Stomach smooth muscle (tissue), 2 donors: Measurements from ENCODE around the gene BTBD16.

Experiments used
- H3K27ac ChIP-seq: one replicate; pipeline ENCODE4 v1.7.0; 2013; ENCODE audit warnings: mild to moderate bottlenecking, low read length, inconsistent platforms
- H3K27me3 ChIP-seq, 2 donors: one replicate each; pipeline ENCODE4 v1.7.0; 2013; ENCODE audit warnings: low read length in 2 of 2; ENCODE audit not compliant: insufficient read depth in 2 of 2, control insufficient read depth in 1 of 2
- H3K36me3 ChIP-seq, 2 donors: one replicate each; pipeline ENCODE4 v1.7.0; 2013; ENCODE audit warnings: low read length in 2 of 2; ENCODE audit not compliant: control insufficient read depth in 2 of 2, insufficient read depth in 2 of 2
- H3K4me1 ChIP-seq: one replicate; pipeline ENCODE4 v1.7.0; 2013; ENCODE audit warnings: low read length; ENCODE audit not compliant: control insufficient read depth, insufficient read depth
- H3K4me3 ChIP-seq, 2 donors: one replicate each; pipeline ENCODE4 v1.7.0; 2013; ENCODE audit warnings: low read length in 2 of 2
- H3K9ac ChIP-seq, 2 donors: one replicate each; pipeline ENCODE4 v1.7.0; 2013; ENCODE audit warnings: low read length in 2 of 2, mild to moderate bottlenecking in 1 of 2
- H3K9me3 ChIP-seq, 2 donors: one replicate each; pipeline ENCODE4 v1.7.0; 2013; ENCODE audit warnings: low read length in 2 of 2; ENCODE audit not compliant: control insufficient read depth in 2 of 2
- donor health status: healthy.
- donor health status: Pancreatic carcinoma.

The BTBD16 gene

DNA sequence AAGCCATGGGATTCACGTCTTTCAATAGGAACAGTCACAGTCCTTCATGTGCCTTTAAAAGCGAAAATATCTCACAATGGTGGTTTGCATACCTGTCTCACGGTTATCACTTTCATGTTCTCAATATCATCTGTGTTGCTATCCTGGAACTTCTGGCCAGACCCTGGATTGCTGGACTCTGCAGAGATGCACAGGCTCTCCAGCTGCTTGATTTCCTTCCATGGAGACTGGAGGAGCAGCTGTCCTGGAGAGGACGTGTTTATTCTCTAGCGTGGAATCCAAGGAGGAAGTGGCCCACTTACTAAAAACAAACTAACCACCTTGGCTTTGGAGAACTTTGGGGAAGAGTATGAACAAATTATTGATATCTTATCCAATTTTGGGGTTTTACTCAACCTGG lies 16.5 kb downstream of the BTBD16 start:
- H3K9ac ChIP-seq = no peak overlapping the region
- no peak overlapping the region for H3K4me3 ChIP-seq
- H3K4me1 ChIP-seq = peaks cover 11% of the 10 kb centered on the region
- H3K9me3 ChIP-seq = no peaks in the 10 kb centered on the region
- H3K36me3 ChIP-seq = no peaks in the 10 kb centered on the region
- H3K27ac ChIP-seq = no peak overlapping the region
- H3K27me3 ChIP-seq = no peaks in the 10 kb centered on the region

DNA sequence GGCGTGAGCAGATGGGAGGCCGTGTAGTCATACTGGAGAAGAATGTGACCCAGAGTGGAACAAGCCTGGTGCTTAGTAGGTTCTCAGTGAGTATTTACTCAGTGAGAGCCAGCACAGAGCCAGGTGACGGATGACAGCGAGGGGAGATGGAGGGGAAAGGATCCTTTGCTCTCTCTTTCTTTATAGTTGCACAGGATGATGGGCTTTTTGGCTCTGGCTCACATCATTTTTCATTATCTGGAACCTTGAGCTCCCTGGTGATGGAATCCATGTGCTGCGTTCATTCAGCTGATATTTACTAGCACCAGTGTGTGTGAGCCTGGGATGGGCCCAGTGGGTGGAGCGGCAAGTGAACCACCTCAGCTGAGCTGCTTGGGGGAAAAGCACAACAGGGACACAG lies 17.2 kb downstream of the BTBD16 start:
- H3K9me3 ChIP-seq = no peaks in the 10 kb centered on the region
- no peaks in the 10 kb centered on the region for H3K36me3 ChIP-seq
- no peak overlapping the region for H3K9ac ChIP-seq
- peaks cover 11% of the 10 kb centered on the region for H3K4me1 ChIP-seq
- H3K4me3 ChIP-seq = no peak overlapping the region
- no peaks in the 10 kb centered on the region for H3K27me3 ChIP-seq
- no peak overlapping the region for H3K27ac ChIP-seq

DNA sequence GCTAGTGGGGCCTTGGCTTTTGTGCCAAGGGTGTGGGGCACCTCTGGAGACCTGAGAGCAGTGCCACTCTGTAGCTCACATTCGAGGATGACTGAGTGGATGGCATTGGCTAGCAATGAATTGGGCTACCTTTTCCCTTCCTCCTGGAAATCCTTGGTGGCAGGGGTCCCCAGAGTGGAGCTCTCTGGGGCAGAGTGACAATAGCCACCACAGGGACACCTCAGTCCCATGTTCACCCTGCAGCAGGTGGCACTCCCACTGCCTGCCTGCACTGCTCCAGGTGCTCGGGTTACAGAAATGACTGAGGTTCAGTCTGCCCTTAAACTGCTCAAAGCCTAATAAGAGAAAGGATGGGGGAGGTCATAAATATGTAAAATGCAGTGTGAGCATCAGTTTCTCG lies 17.8 kb downstream of the BTBD16 start:
- H3K9me3 ChIP-seq = no peaks in the 10 kb centered on the region
- H3K36me3 ChIP-seq = no peaks in the 10 kb centered on the region
- H3K4me1 ChIP-seq = peaks cover 11% of the 10 kb centered on the region
- H3K9ac ChIP-seq = no peak overlapping the region
- H3K27ac ChIP-seq = no peak overlapping the region
- H3K4me3 ChIP-seq = no peak overlapping the region
- no peaks in the 10 kb centered on the region for H3K27me3 ChIP-seq

DNA sequence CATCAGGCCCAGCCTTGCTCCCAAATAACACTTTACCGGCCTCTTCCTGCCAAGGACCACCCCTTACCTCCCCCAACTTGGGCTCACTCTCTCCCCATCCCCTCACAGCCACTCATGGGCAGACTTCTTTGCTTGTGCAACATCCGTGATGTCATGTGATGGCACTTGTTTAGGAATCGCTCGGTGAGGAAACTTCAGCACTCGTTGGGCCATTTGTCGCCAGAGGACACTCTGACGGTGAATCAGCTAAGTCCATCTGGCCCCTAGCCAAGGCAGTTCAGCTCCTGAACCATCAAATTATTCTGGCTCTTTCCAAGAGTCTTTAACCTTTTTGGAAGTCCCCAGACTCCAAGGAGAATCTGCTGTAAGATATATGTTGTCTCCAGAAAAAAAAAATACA lies 19.2 kb downstream of the BTBD16 start:
- Histone ChIP-seq H3K27me3 (no peaks in the 10 kb centered on the region), H3K4me3 (no peak overlapping the region), H3K27ac (no peak overlapping the region), H3K9ac (no peak overlapping the region), H3K9me3 (no peaks in the 10 kb centered on the region), H3K36me3 (no peaks in the 10 kb centered on the region), H3K4me1 (peaks cover 11% of the 10 kb centered on the region)

DNA sequence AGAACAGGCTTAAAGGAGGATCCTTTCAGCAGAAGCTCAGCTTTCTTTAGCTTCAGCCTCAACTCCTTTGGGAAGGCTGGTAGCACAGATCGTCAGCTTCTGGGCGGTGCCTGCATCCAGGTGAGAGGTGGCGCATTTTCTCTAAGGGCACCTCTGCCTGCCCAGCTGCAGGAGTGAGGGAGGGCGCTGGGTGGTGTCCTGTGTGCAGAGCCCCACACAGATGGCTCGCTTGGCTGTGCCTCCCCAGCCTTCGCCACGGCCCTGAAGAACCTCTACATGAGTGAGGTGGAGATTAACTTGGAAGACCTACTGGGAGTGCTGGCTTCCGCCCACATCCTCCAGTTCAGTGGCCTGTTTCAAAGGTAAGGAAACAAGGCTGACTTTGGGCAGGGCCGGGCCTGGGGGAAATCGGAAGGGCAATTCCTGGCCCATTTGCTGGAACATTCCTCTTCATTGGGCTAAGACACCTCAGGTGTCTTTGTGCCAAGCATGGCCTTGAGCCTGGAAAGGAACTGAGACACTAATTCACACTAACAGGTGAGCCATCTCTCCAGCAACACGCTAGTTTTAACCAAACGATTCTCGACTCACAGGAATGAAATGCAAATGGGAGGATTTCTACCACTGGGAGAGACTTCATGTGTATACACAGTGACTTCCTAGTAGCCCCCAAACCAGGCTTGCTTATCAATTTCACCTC lies 19.9 kb downstream of the BTBD16 start:
- no peaks in the 10 kb centered on the region for H3K9me3 ChIP-seq
- H3K4me3 ChIP-seq = no peak overlapping the region
- H3K27ac ChIP-seq = no peak overlapping the region
- H3K36me3 ChIP-seq = no peaks in the 10 kb centered on the region
- H3K27me3 ChIP-seq = no peaks in the 10 kb centered on the region
- H3K9ac ChIP-seq = no peak overlapping the region
- peaks cover 11% of the 10 kb centered on the region for H3K4me1 ChIP-seq

DNA sequence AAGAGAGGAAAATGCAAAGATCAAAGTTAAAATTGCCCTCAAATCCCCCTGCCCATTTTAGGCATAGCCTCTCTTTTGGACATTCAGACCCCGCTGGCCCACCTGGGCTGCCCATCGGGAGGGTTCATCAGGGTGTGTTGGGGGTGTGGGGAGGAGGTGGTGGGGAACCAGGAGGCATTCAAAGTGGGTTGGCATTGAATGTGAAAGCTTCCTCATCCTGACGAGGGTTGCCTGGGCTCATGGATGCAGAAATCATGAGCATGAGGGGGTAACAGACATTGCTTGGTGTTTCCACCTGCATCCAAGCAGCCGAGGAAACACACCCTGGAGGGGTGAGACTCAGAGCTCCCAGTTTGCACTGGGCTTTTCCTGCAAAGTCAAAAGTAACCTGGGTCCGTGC lies 20.6 kb downstream of the BTBD16 start:
- H3K4me3 ChIP-seq = no peak overlapping the region
- H3K36me3 ChIP-seq = no peaks in the 10 kb centered on the region
- H3K27ac ChIP-seq = no peak overlapping the region
- H3K4me1 ChIP-seq = peaks cover 11% of the 10 kb centered on the region
- no peaks in the 10 kb centered on the region for H3K9me3 ChIP-seq
- H3K27me3 ChIP-seq = no peaks in the 10 kb centered on the region
- no peak overlapping the region for H3K9ac ChIP-seq

DNA sequence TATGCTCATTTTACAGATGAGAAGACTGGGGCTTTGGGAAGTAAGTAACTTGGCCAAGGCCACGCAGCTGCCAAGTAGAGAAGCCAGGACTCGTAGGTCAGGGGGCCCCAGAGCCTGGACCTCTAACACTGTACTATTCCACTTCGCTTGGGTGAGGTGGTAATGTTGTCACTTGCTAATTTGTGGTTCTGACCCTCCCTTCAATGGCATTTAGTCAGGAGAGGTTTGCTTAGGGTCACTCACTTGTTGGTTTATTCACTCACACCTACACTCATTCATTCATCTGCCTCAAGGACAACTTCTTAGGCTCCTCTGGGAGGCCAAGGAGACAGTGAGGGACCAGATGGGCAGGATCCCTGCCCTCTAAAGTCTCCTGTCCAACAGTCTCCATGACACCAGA lies 21.3 kb downstream of the BTBD16 start:
- Histone ChIP-seq H3K9ac (no peak overlapping the region), H3K27ac (no peak overlapping the region), H3K4me3 (no peak overlapping the region), H3K4me1 (peaks cover 7% of the 10 kb centered on the region), H3K27me3 (no peaks in the 10 kb centered on the region), H3K36me3 (no peaks in the 10 kb centered on the region), H3K9me3 (no peaks in the 10 kb centered on the region)

DNA sequence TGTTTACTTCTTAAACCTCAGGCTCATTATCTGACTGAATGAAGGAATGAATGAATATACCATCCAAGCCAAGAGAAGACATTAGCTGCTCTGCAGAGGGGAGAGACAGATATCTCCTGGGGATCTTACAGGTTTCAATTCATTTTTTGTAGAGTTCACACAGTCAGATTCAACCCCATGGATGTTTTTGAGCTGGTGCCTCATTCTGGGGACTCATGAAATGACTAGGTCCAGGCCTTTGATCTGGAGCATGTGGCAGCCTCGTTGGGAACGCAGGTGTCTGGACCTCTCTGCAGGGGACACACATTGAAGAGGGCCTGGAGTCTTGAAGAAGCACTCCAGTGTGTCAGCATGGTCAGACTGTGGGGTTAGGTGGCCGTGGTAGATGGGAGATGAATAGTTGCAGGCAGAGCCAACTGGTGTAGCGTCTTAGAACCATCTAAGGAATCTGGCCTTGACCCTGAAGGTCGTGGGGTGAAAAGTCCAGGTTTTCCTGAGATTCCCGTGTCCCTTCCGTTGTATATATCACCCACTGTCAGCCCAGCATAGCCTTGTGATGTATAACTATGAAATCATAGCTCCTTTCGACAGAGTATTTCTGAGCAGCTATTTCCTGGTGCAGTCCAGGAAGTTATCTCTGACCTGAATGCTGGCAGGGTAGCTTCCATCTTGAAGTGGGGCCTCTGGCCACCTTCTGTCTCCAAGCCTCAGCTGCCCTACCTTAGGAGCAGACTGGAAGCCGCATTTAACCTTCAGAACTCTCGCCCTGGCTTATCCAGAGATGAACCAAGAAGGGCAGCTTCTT lies 22.3 kb downstream of the BTBD16 start:
- H3K27me3 ChIP-seq = no peaks in the 10 kb centered on the region
- H3K9ac ChIP-seq = no peak overlapping the region
- no peak overlapping the region for H3K27ac ChIP-seq
- H3K9me3 ChIP-seq = no peaks in the 10 kb centered on the region
- no peaks in the 10 kb centered on the region for H3K36me3 ChIP-seq
- H3K4me1 ChIP-seq = no peaks in the 10 kb centered on the region
- H3K4me3 ChIP-seq = no peak overlapping the region

DNA sequence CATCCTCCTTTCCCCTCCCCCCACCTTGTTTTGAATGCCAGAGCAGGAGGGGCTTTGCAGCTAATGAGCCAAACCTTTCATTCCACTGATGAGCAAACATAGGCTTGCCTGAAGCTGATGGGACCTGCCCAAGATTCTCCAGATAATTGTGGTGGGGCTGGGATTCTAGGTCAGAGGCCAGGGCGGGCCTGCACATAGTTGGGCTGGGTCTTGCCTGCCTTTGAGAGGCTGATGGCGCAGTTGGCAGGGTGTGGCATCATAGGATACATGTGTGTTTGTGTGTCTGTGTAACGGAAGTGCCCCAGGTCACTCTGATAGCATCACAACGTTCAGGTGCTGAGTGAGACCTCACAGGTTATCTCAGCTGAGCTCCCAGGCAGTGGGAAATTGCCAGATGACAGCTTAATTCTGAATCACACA lies 22.9 kb downstream of the BTBD16 start:
- Histone ChIP-seq H3K36me3 (no peaks in the 10 kb centered on the region), H3K4me1 (peaks cover 3% of the 10 kb centered on the region), H3K27ac (no peak overlapping the region), H3K9me3 (no peaks in the 10 kb centered on the region), H3K9ac (no peak overlapping the region), H3K4me3 (no peak overlapping the region), H3K27me3 (no peaks in the 10 kb centered on the region)

DNA sequence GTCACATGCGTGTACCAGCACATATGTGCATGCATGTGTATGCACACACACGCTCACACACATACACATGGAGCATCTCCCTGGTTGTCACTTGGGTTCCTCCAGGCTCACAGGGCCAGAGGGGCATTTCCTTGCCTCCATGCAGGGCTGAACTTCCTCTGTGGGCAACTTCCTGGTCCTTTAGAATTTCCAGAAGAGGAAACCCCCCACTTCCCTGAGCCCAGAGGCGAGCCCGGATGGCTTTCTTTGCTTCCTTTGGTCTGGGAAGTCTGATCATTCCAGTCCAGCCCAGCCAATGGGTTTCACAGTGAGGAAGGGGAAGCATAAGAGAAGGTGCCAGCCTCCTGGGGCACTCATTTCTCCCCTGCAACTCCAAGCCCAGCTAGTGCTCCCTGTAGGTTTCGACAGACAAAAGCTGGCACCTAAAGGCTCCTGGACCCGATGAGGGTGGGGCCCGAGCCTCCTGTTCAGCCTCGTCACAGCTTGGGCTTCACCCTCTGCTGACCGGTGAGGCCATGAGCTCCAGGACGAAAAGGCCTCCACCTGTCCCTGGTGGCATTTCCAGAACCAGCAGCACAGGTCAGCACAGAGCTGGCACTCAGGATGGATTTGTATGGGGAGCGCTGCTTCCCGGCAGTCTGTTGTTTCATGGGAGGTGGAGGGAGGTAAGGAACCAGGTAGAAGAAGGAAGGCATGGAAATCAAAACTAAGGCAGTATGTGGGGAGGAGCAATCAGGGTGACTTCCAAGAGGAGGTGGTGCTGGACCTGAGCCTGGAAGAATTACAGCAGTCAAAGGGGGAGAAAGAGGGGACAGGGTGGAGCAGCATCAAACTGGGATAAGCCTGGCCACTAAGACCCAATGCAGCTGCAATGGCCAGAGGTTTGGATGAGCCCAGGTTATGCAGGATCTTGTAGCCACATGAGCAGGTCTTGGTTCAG lies 23.7 kb downstream of the BTBD16 start:
- Histone ChIP-seq H3K4me1 (peaks cover 6% of the 10 kb centered on the region), H3K36me3 (no peaks in the 10 kb centered on the region), H3K9me3 (no peaks in the 10 kb centered on the region), H3K9ac (no peak overlapping the region), H3K27me3 (no peaks in the 10 kb centered on the region), H3K4me3 (no peak overlapping the region), H3K27ac (no peak overlapping the region)
